ENCODE data around the gene PEX14.

The PEX14 gene

GRCh38 chr1:10520952-10521351 is 46.2 kb downstream of the PEX14 start:
- DNase-seq = no peak

GRCh38 chr1:10521537-10522157 is 46.9 kb downstream of the PEX14 start:
- DNase-seq = no peak

GRCh38 chr1:10522322-10522860 is 47.6 kb downstream of the PEX14 start:
- peak; percentile 49 for DNase-seq

- DNase-seq = no peak
Measured at GRCh38 chr1:10525208-10525607, 50.5 kb downstream of the PEX14 start.

GRCh38 chr1:10528066-10529014 is 53.6 kb downstream of the PEX14 start:
- DNase-seq = no peak

- no peak for DNase-seq
Measured at GRCh38 chr1:10529091-10529490, 54.3 kb downstream of the PEX14 start.

GRCh38 chr1:10529765-10530164 is 55.0 kb downstream of the PEX14 start:
- peak; percentile 47 for DNase-seq

GRCh38 chr1:10530281-10530740 is 55.6 kb downstream of the PEX14 start:
- DNase-seq = peak; percentile 61

GRCh38 chr1:10530756-10531495 is 56.2 kb downstream of the PEX14 start:
- DNase-seq = no peak

- no peak for DNase-seq
Measured at GRCh38 chr1:10532362-10532761, 57.6 kb downstream of the PEX14 start.

GRCh38 chr1:10534519-10534918 is 59.8 kb downstream of the PEX14 start:
- DNase-seq = no peak

GRCh38 chr1:10536133-10536770 is 61.5 kb downstream of the PEX14 start:
- DNase-seq = no peak

- DNase-seq = no peak
Measured at GRCh38 chr1:10537082-10537766, 62.5 kb downstream of the PEX14 start.

- DNase-seq = no peak
Measured at GRCh38 chr1:10538646-10539355, 64.1 kb downstream of the PEX14 start.

- no peak for DNase-seq
Measured at GRCh38 chr1:10539411-10540043, 64.8 kb downstream of the PEX14 start.

GRCh38 chr1:10540277-10541005 is 65.7 kb downstream of the PEX14 start:
- DNase-seq = no peak

- DNase-seq = no peak
Measured at GRCh38 chr1:10541286-10541685, 66.5 kb downstream of the PEX14 start.

- DNase-seq = no peak
Measured at GRCh38 chr1:10544239-10544638, 69.5 kb downstream of the PEX14 start.

GRCh38 chr1:10546896-10547295 is 72.1 kb downstream of the PEX14 start:
- no peak for DNase-seq

Measured in inflammatory macrophage treated with lipopolysaccharide for 4 hours (primary cell).